ENCODE measurements around the gene SCO1.

The SCO1 gene

GRCh38 chr17:10649602-10650001, 47.7 kb downstream of the SCO1 start:
- DNase-seq, result no peak

- DNase-seq, result no peak
Measured at GRCh38 chr17:10648956-10649355, 48.4 kb downstream of the SCO1 start.

GRCh38 chr17:10648381-10648780, 49.0 kb downstream of the SCO1 start:
- DNase-seq, result no peak

GRCh38 chr17:10646392-10646990, 50.8 kb downstream of the SCO1 start:
- DNase-seq, result peak in 1 of 2 experiments; percentile 3

- DNase-seq, result no peak
Measured at GRCh38 chr17:10640475-10640874, 56.9 kb downstream of the SCO1 start.

GRCh38 chr17:10638151-10638550, 59.2 kb downstream of the SCO1 start:
- no peak for DNase-seq

GRCh38 chr17:10635290-10635689, 62.0 kb downstream of the SCO1 start:
- no peak for DNase-seq

GRCh38 chr17:10633738-10634379, 63.5 kb downstream of the SCO1 start:
- DNase-seq, result no peak

GRCh38 chr17:10631701-10632100, 65.6 kb downstream of the SCO1 start:
- no peak for DNase-seq

GRCh38 chr17:10631048-10631700, 66.2 kb downstream of the SCO1 start:
- DNase-seq, result no peak

GRCh38 chr17:10629706-10630105, 67.6 kb downstream of the SCO1 start:
- no peak for DNase-seq

GRCh38 chr17:10628756-10629155, 68.6 kb downstream of the SCO1 start:
- DNase-seq, result no peak

GRCh38 chr17:10626390-10626789, 70.9 kb downstream of the SCO1 start:
- no peak for DNase-seq

GRCh38 chr17:10624969-10625368, 72.4 kb downstream of the SCO1 start:
- DNase-seq, result no peak

GRCh38 chr17:10623737-10624338, 73.5 kb downstream of the SCO1 start:
- no peak for DNase-seq

GRCh38 chr17:10622617-10623485, 74.5 kb downstream of the SCO1 start:
- peak in 1 of 2 experiments; percentile 7 for DNase-seq

Data from AML-193 (cell line).